Measurements from ENCODE around the gene TFDP2.

The TFDP2 gene

DNA sequence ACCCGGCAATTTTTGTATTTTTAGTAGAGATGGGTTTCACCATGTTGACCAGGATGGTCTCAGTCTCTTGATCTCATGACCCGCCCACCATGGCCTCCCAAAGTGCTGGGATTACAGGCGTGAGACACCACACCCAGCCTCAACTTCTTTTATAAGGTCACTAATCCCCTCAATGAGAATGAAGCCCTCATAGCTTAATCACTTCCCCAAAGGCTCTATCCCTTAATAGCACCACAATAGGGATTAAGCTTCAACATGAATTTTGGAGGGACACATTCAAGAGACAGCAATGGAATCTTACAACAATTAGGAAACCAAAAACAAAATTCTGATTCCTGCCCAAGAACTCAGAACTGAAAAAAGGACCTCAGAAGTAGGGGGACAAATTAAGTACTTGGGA lies 146.1 kb downstream of the TFDP2 start:
- Histone ChIP-seq H3K27ac (ENCODE audit: low read depth, low read length) (no peak overlapping the region), H3F3A (ENCODE audit: control insufficient read depth, insufficient read depth) (peaks cover 7% of the 10 kb centered on the region; the same call in 1 of the 2 replicates), H3K4me1 (ENCODE audit: control insufficient read depth, low read length) (peaks cover 12% of the 10 kb centered on the region), H3K27me3 (ENCODE audit: control insufficient read depth, low read length) (no peaks in the 10 kb centered on the region), H3K36me3 (ENCODE audit: control insufficient read depth, low read length) (peaks cover 54% of the 10 kb centered on the region), H3K4me3 (ENCODE audit: low read length) (no peak overlapping the region), H4K20me1 (ENCODE audit: control insufficient read depth, insufficient read depth, low read depth, low read length) (peaks cover 1% of the 10 kb centered on the region; the same call in 1 of the 2 replicates), H3K79me2 (ENCODE audit: control insufficient read depth, low read length) (peaks cover 79% of the 10 kb centered on the region), H3K9me2 (replicated peaks; ENCODE audit: control insufficient read depth, low read length) (no peaks in the 10 kb centered on the region), H3K9me3 (ENCODE audit: control insufficient read depth, insufficient read depth, low read length) (no peaks in the 10 kb centered on the region), H3K4me2 (ENCODE audit: low read length) (no peak overlapping the region)
- no peak for TF ChIP-seq EZH2phosphoT487 (IDR thresholded peaks at IDR 0.05; ENCODE audit: borderline replicate concordance, low read length)
- TF ChIP-seq, protein P1, sequence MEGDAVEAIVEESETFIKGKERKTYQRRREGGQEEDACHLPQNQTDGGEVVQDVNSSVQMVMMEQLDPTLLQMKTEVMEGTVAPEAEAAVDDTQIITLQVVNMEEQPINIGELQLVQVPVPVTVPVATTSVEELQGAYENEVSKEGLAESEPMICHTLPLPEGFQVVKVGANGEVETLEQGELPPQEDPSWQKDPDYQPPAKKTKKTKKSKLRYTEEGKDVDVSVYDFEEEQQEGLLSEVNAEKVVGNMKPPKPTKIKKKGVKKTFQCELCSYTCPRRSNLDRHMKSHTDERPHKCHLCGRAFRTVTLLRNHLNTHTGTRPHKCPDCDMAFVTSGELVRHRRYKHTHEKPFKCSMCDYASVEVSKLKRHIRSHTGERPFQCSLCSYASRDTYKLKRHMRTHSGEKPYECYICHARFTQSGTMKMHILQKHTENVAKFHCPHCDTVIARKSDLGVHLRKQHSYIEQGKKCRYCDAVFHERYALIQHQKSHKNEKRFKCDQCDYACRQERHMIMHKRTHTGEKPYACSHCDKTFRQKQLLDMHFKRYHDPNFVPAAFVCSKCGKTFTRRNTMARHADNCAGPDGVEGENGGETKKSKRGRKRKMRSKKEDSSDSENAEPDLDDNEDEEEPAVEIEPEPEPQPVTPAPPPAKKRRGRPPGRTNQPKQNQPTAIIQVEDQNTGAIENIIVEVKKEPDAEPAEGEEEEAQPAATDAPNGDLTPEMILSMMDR (IDR thresholded peaks at IDR 0.05; ENCODE audit: low read depth, low read length, poor library complexity, severe bottlenecking) = no peak

DNA sequence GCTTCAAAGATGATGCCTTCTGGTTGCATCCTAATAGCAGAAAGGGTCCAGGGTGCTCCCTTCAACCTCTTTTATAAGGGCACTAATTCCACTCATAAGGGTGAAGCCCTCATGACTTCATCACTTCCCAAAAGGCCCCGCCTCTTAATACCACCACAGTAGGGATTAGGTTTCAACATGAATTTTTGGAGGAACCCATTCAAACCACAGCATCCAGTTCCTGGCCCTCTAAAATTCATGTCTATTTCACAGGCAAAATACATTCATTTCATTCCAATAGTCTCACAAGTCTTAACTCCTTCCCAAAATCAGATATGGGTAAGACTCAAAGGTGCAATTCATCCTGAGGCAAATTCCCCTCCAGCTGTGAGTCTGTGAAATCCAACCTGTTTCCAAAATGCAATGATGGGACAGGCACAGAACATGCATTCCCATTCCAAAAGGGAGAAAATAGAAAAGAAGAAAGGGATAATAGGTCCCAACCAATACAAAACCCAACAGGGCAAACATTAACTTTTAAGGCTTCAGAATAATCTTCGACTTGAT lies 148.9 kb downstream of the TFDP2 start:
- Histone ChIP-seq H3K9me3 (ENCODE audit: control insufficient read depth, insufficient read depth, low read length) (no peaks in the 10 kb centered on the region), H3K27me3 (ENCODE audit: control insufficient read depth, low read length) (no peaks in the 10 kb centered on the region), H3K4me2 (ENCODE audit: low read length) (no peak overlapping the region), H4K20me1 (ENCODE audit: control insufficient read depth, insufficient read depth, low read depth, low read length) (no peaks in the 10 kb centered on the region), H3K79me2 (ENCODE audit: control insufficient read depth, low read length) (peaks cover 68% of the 10 kb centered on the region), H3K4me3 (ENCODE audit: low read length) (no peak overlapping the region), H3K36me3 (ENCODE audit: control insufficient read depth, low read length) (peaks cover 53% of the 10 kb centered on the region), H3F3A (ENCODE audit: control insufficient read depth, insufficient read depth) (0 out of 2 replicates have a peak, but pooled peaks cover 2% of the 10 kb centered on the region), H3K9me2 (replicated peaks; ENCODE audit: control insufficient read depth, low read length) (no peaks in the 10 kb centered on the region), H3K4me1 (ENCODE audit: control insufficient read depth, low read length) (peaks cover 35% of the 10 kb centered on the region), H3K27ac (ENCODE audit: low read depth, low read length) (no peak overlapping the region)
- no peak for TF ChIP-seq EZH2phosphoT487 (IDR thresholded peaks at IDR 0.05; ENCODE audit: borderline replicate concordance, low read length)
- TF ChIP-seq, protein P1 (IDR thresholded peaks at IDR 0.05; ENCODE audit: low read depth, low read length, poor library complexity, severe bottlenecking) = no peak

DNA sequence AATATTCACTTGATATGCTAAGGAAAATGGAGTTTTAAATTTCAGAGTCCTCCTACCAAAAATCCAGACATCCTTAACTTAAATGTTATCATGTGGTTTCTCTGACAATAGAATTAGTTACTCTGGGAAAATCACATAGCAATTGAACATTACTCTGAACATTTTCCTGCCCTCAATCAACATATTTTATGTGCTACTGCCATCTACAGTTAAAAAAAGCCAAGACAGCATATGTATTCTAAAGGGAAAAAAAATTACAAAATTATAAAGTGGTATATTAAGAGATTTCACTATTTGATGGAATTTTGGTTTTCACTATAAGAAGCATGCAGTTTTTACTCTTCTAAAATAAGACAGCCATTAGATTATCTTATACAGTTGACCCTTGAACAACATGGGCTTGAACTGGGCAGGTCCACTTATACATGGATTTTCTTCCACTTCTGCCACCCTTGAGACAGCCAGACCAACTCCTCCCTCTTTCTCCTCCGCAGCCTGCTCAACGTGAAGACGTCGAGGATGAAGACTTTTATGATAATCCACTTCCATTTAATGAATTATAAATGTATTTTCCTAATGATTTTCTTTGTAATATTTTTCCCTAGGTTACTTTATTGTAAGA lies 150.6 kb downstream of the TFDP2 start:
- H3K9me3 ChIP-seq (ENCODE audit: control insufficient read depth, insufficient read depth, low read length) = no peaks in the 10 kb centered on the region

More for the DNA sequence above, 150.6 kb downstream of the TFDP2 start:
- TF ChIP-seq, protein P1 (IDR thresholded peaks at IDR 0.05; ENCODE audit: low read depth, low read length, poor library complexity, severe bottlenecking) = peak; percentile 33
- no peak for TF ChIP-seq EZH2phosphoT487 (IDR thresholded peaks at IDR 0.05; ENCODE audit: borderline replicate concordance, low read length)
- Histone ChIP-seq H3K27me3 (ENCODE audit: control insufficient read depth, low read length) (no peaks in the 10 kb centered on the region), H3K4me2 (ENCODE audit: low read length) (no peak overlapping the region), H3K4me1 (ENCODE audit: control insufficient read depth, low read length) (peaks cover 47% of the 10 kb centered on the region), H3K4me3 (ENCODE audit: low read length) (no peak overlapping the region), H3K79me2 (ENCODE audit: control insufficient read depth, low read length) (peaks cover 60% of the 10 kb centered on the region), H3F3A (ENCODE audit: control insufficient read depth, insufficient read depth) (peaks cover 2% of the 10 kb centered on the region; the same call in 1 of the 2 replicates), H3K36me3 (ENCODE audit: control insufficient read depth, low read length) (peaks cover 47% of the 10 kb centered on the region), H3K9me2 (replicated peaks; ENCODE audit: control insufficient read depth, low read length) (no peaks in the 10 kb centered on the region), H4K20me1 (ENCODE audit: control insufficient read depth, insufficient read depth, low read depth, low read length) (no peaks in the 10 kb centered on the region), H3K27ac (ENCODE audit: low read depth, low read length) (no peak overlapping the region)

Data from DOHH2 (cell line).